ENCODE results near the gene PRRT1B. TPM values are rescaled to one million over a fixed set of nuclear protein-coding genes. Genes with fewer than 3 reads are reported as not detected.
A peak's percentile ranks its signal among the peaks of the same experiment; 100 is the strongest.

Gene PRRT1B
- total and polyA plus RNA-seq, 2 donors from 2014 or later, result 1.0 TPM; not detected in 1

- no peak for FAIRE-seq
- Histone ChIP-seq H3K9me3 (ENCODE audit: control insufficient read depth in 2 of 3, insufficient read depth in 1 of 3, low read length in 3 of 3) (no peaks in the 10 kb centered on the region), H3K4me3 (ENCODE audit: low read length in 3 of 3) (no peak overlapping the region), H3K27ac (ENCODE audit: low read depth in 2 of 2, low read length in 2 of 2) (no peak overlapping the region), H3K9ac (ENCODE audit: low read length in 3 of 3) (no peak overlapping the region), H3K27me3 (ENCODE audit: control insufficient read depth, insufficient read depth, low read length) (no peaks in the 10 kb centered on the region), H3K36me3 (ENCODE audit: control insufficient read depth in 2 of 3, insufficient read depth in 3 of 3, low read length in 3 of 3) (peaks cover 0 to 39% (median 15%) of the 10 kb centered on the region in 3 donors), H3K4me1 (ENCODE audit: control insufficient read depth in 2 of 3, insufficient read depth in 2 of 3, low read depth in 1 of 3, low read length in 3 of 3) (no peaks in the 10 kb centered on the region)
- no peak for DNase-seq
- intact Hi-C loops (cut with DNase I), result loop anchor here (10.0 kb wide), 1 partner anchor 156 kb away; the partner anchor contains the start of gene RAPGEF1
- no peak for TF ChIP-seq CTCF (IDR thresholded peaks at IDR 0.05; ENCODE audit: borderline replicate concordance, extremely low read depth, insufficient read depth)
Measured at GRCh38 chr9:131588396-131588795, 43.1 kb downstream of the PRRT1B start.

GRCh38 chr9:131589124-131589711 lies 43.9 kb downstream of the PRRT1B start:
- Histone ChIP-seq H3K36me3 (ENCODE audit: control insufficient read depth in 2 of 3, insufficient read depth in 3 of 3, low read length in 3 of 3) (peaks cover 0 to 35% (median 14%) of the 10 kb centered on the region in 3 donors), H3K4me1 (ENCODE audit: control insufficient read depth in 2 of 3, insufficient read depth in 2 of 3, low read depth in 1 of 3, low read length in 3 of 3) (no peaks in the 10 kb centered on the region), H3K27me3 (ENCODE audit: control insufficient read depth, insufficient read depth, low read length) (no peaks in the 10 kb centered on the region), H3K9ac (ENCODE audit: low read length in 3 of 3) (no peak overlapping the region), H3K4me3 (ENCODE audit: low read length in 3 of 3) (no peak overlapping the region), H3K27ac (ENCODE audit: low read depth in 2 of 2, low read length in 2 of 2) (no peak overlapping the region), H3K9me3 (ENCODE audit: control insufficient read depth in 2 of 3, insufficient read depth in 1 of 3, low read length in 3 of 3) (no peaks in the 10 kb centered on the region)
- no peak for TF ChIP-seq CTCF (IDR thresholded peaks at IDR 0.05; ENCODE audit: borderline replicate concordance, extremely low read depth, insufficient read depth)
- DNase-seq, result peak in 1 of 5 donors; percentile 43
- intact Hi-C loops (cut with DNase I), result loop anchor here (10.0 kb wide), 1 partner anchor 156 kb away; the partner anchor contains the start of gene RAPGEF1
- FAIRE-seq, result no peak

- FAIRE-seq (no peak), DNase-seq (no peak)
- intact Hi-C loops (cut with DNase I), result loop anchor here (10.0 kb wide), 1 partner anchor 155 kb away; the partner anchor contains the start of gene RAPGEF1
- H3K27me3 ChIP-seq (ENCODE audit: control insufficient read depth, insufficient read depth, low read length), result no peaks in the 10 kb centered on the region
- H3K36me3 ChIP-seq (ENCODE audit: control insufficient read depth in 2 of 3, insufficient read depth in 3 of 3, low read length in 3 of 3), result peaks cover 0 to 27% (median 17%) of the 10 kb centered on the region in 3 donors
- H3K9ac ChIP-seq (ENCODE audit: low read length in 3 of 3), result no peak overlapping the region
- H3K4me3 ChIP-seq (ENCODE audit: low read length in 3 of 3), result no peak overlapping the region
- no peak overlapping the region for H3K27ac ChIP-seq (ENCODE audit: low read depth in 2 of 2, low read length in 2 of 2)
- no peak for TF ChIP-seq CTCF (IDR thresholded peaks at IDR 0.05; ENCODE audit: borderline replicate concordance, extremely low read depth, insufficient read depth)
- no peaks in the 10 kb centered on the region for H3K4me1 ChIP-seq (ENCODE audit: control insufficient read depth in 2 of 3, insufficient read depth in 2 of 3, low read depth in 1 of 3, low read length in 3 of 3)
- no peaks in the 10 kb centered on the region for H3K9me3 ChIP-seq (ENCODE audit: control insufficient read depth in 2 of 3, insufficient read depth in 1 of 3, low read length in 3 of 3)
Measured at GRCh38 chr9:131589993-131590392, 44.7 kb downstream of the PRRT1B start.

Data from kidney (tissue), 14 donors.